OCI-LY3 (cell line): Measurements from ENCODE around the gene ANKRD33B.
"Not testable (repeated sequence)": the region's sequence is repeated elsewhere in the genome, so short reads cannot be mapped to it uniquely, and the experiment has no call there.

Experiments
- H2AFZ ChIP-seq: fragments of 200-600, 300-600 bp; shearing (Covaris generic); 2 replicates; pipeline ENCODE4 v1.6.0; 2014; ENCODE audit warnings: antibody characterized with exemption, low read depth, low read length
- H3K27ac ChIP-seq: fragments of 200-600, 300-600 bp; sonication (generic); 2 replicates; pipeline ENCODE4 v1.5.1; 2014; ENCODE audit warnings: mild to moderate bottlenecking, low read length, moderate library complexity, mixed read lengths
- H3K27me3 ChIP-seq: fragments of 200-600, 300-600 bp; sonication (generic); 2 replicates; pipeline ENCODE4 v1.6.1; 2014; ENCODE audit warnings: low read depth, low read length, mixed read lengths
- H3K36me3 ChIP-seq: fragments of 200-600, 300-600 bp; sonication (generic); replicated peaks from 2 replicates; pipeline ENCODE3; 2014; ENCODE audit warnings: low read depth, low read length, mixed read lengths
- H3K4me1 ChIP-seq: fragments of 300-600, 200-600 bp; sonication (generic); 2 replicates; pipeline ENCODE4 v1.6.1; 2014; ENCODE audit warnings: low read length, mixed read lengths
- H3K4me2 ChIP-seq: fragments of 200-600, 300-600 bp; sonication (generic); 2 replicates; pipeline ENCODE4 v1.6.1; 2014; ENCODE audit warnings: low read length, mixed read lengths
- H3K4me3 ChIP-seq: fragments of 300-600, 200-600 bp; sonication (generic); 2 replicates; pipeline ENCODE4 v1.5.1; 2014; ENCODE audit warnings: antibody characterized with exemption, mild to moderate bottlenecking, low read length, moderate library complexity
- H3K79me2 ChIP-seq: fragments of 300-600, 200-600 bp; shearing (Covaris generic); 2 replicates; pipeline ENCODE4 v1.6.1; 2014; ENCODE audit warnings: mild to moderate bottlenecking, low read length, mixed read lengths
- H3K9ac ChIP-seq: fragments of 300-600, 200-600 bp; shearing (Covaris generic); 2 replicates; pipeline ENCODE4 v1.6.0; 2014; ENCODE audit warnings: mild to moderate bottlenecking, low read length, moderate library complexity
- H3K9me3 ChIP-seq: fragments of 200-600, 300-600 bp; shearing (Covaris generic); 2 replicates; pipeline ENCODE4 v1.6.1; 2014; ENCODE audit warnings: low read length, mixed read lengths; ENCODE audit not compliant: insufficient read depth
- H4K20me1 ChIP-seq: fragments of 200-600, 300-600 bp; sonication (generic); 2 replicates; pipeline ENCODE4 v1.6.1; 2016; ENCODE audit warnings: low read length, mixed read lengths; ENCODE audit not compliant: insufficient read depth
- CTCF ChIP-seq: fragments of 200-600, 300-600 bp; sonication (generic); IDR thresholded peaks from 2 replicates; pipeline ENCODE4 v1.5.1; 2014; ENCODE audit warnings: antibody characterized with exemption, low read length, low read depth
- EZH2phosphoT487 ChIP-seq: fragments of 200-600 bp; shearing (Covaris generic); IDR thresholded peaks from 2 replicates; pipeline ENCODE4 v1.6.1; 2018; ENCODE audit warnings: antibody characterized with exemption, mixed run types, low read depth

The ANKRD33B gene

GRCh38 chr5:10546186-10546585, 17.7 kb upstream of the ANKRD33B start:
- TF ChIP-seq EZH2phosphoT487 (no peak), CTCF (no peak)
- Histone ChIP-seq H3K4me2 (peak overlapping the region; percentile 17; the same call in 1 of the 2 replicates), H3K9me3 (no peaks in the 10 kb centered on the region), H3K4me3 (no peak overlapping the region), H3K27ac (no peak overlapping the region), H3K27me3 (peaks cover 42% of the 10 kb centered on the region), H3K79me2 (no peaks in the 10 kb centered on the region), H3K36me3 (no peaks in the 10 kb centered on the region), H2AFZ (no peak overlapping the region; the same call in 1 of the 2 replicates), H4K20me1 (no peaks in the 10 kb centered on the region), H3K4me1 (peaks cover 3% of the 10 kb centered on the region), H3K9ac (no peak overlapping the region)

GRCh38 chr5:10548418-10549122, 15.3 kb upstream of the ANKRD33B start:
- TF ChIP-seq EZH2phosphoT487 (no peak), CTCF (no peak)
- no peak overlapping the region for H3K9ac ChIP-seq
- H3K27ac ChIP-seq: no peak overlapping the region
- no peaks in the 10 kb centered on the region for H4K20me1 ChIP-seq
- no peaks in the 10 kb centered on the region for H3K36me3 ChIP-seq
- no peak overlapping the region for H2AFZ ChIP-seq
- H3K27me3 ChIP-seq: peaks cover 26% of the 10 kb centered on the region
- H3K4me1 ChIP-seq: peaks cover 8% of the 10 kb centered on the region
- H3K79me2 ChIP-seq: no peaks in the 10 kb centered on the region
- H3K9me3 ChIP-seq: no peaks in the 10 kb centered on the region
- no peak overlapping the region for H3K4me2 ChIP-seq
- H3K4me3 ChIP-seq: no peak overlapping the region

- H4K20me1 ChIP-seq, H3K9ac ChIP-seq, H3K27ac ChIP-seq, H3K4me2 ChIP-seq, H3K4me3 ChIP-seq, H2AFZ ChIP-seq, H3K79me2 ChIP-seq, H3K4me1 ChIP-seq, H3K9me3 ChIP-seq, H3K36me3 ChIP-seq: not testable (repeated sequence)
- H3K27me3 ChIP-seq: peaks cover 22% of the 10 kb centered on the region
These were observed 14.8 kb upstream of the ANKRD33B start for GRCh38 chr5:10549123-10549514.

- Histone ChIP-seq H3K9me3 (no peaks in the 10 kb centered on the region), H3K27me3 (peaks cover 14% of the 10 kb centered on the region), H3K9ac (no peak overlapping the region), H3K4me1 (peaks cover 8% of the 10 kb centered on the region), H4K20me1 (no peaks in the 10 kb centered on the region), H3K36me3 (no peaks in the 10 kb centered on the region), H3K4me3 (no peak overlapping the region), H3K27ac (no peak overlapping the region), H2AFZ (no peak overlapping the region), H3K79me2 (no peaks in the 10 kb centered on the region), H3K4me2 (no peak overlapping the region)
- TF ChIP-seq EZH2phosphoT487 (no peak), CTCF (no peak)
These were observed 13.5 kb upstream of the ANKRD33B start for GRCh38 chr5:10550222-10550995.
